ENCODE data around the gene VASP. TPM values are rescaled to one million over a fixed set of nuclear protein-coding genes. Genes with fewer than 3 reads are reported as not detected.
A peak's percentile ranks its signal among the peaks of the same experiment; 100 is the strongest.

Gene VASP
- 248 and 269 TPM in 2 replicates for total RNA-seq (2014; rRNA removed; shearing (Covaris generic))
- 111 and 186 TPM in 2 replicates for polyA plus RNA-seq (2015; cell fraction: cytosol; rRNA removed)
- polyA plus RNA-seq (2015; cell fraction: nucleus; rRNA removed), result 87.4 and 204 TPM in 2 replicates

- peak; percentile 89 for DNase-seq (ENCODE audit: low read depth)
Measured at GRCh38 chr19:45506989-45507871, at the start of gene VASP. Gene VASP, plus strand, starts transcription at chr19:45507479. Its CDS starts 293 bp downstream, at chr19:45507772.

GRCh38 chr19:45457776-45458175 is 49.5 kb upstream of the VASP start:
- no peak for DNase-seq (ENCODE audit: low read depth)

GRCh38 chr19:45460807-45461347 is 46.4 kb upstream of the VASP start:
- no peak for DNase-seq (ENCODE audit: low read depth)

GRCh38 chr19:45462174-45462573 is 45.1 kb upstream of the VASP start:
- DNase-seq (ENCODE audit: low read depth), result no peak

- DNase-seq (ENCODE audit: low read depth), result no peak
Measured at GRCh38 chr19:45463241-45463640, 44.0 kb upstream of the VASP start.

- no peak for DNase-seq (ENCODE audit: low read depth)
Measured at GRCh38 chr19:45464274-45464673, 43.0 kb upstream of the VASP start.

GRCh38 chr19:45464852-45465441 is 42.3 kb upstream of the VASP start:
- DNase-seq (ENCODE audit: low read depth), result no peak

- DNase-seq (ENCODE audit: low read depth), result no peak
Measured at GRCh38 chr19:45467115-45467455, 40.2 kb upstream of the VASP start.

- peak; percentile 75 for DNase-seq (ENCODE audit: low read depth)
Measured at GRCh38 chr19:45467456-45468158, 39.7 kb upstream of the VASP start, which contains the start of gene FOSB. Gene FOSB, plus strand, starts transcription at chr19:45467996. Its CDS starts 591 bp downstream, at chr19:45468587.

GRCh38 chr19:45468159-45468651 is 39.1 kb upstream of the VASP start:
- no peak for DNase-seq (ENCODE audit: low read depth)

- no peak for DNase-seq (ENCODE audit: low read depth)
Measured at GRCh38 chr19:45468803-45469131, 38.5 kb upstream of the VASP start.

- DNase-seq (ENCODE audit: low read depth), result peak; percentile 93
Measured at GRCh38 chr19:45469132-45469944, 37.9 kb upstream of the VASP start.

- peak; percentile 62 for DNase-seq (ENCODE audit: low read depth)
Measured at GRCh38 chr19:45469945-45470761, 37.1 kb upstream of the VASP start.

- DNase-seq (ENCODE audit: low read depth), result no peak
Measured at GRCh38 chr19:45470762-45471081, 36.6 kb upstream of the VASP start.

GRCh38 chr19:45471111-45471930 is 36.0 kb upstream of the VASP start:
- DNase-seq (ENCODE audit: low read depth), result no peak

GRCh38 chr19:45471931-45472562 is 35.2 kb upstream of the VASP start:
- DNase-seq (ENCODE audit: low read depth), result no peak

- DNase-seq (ENCODE audit: low read depth), result no peak
Measured at GRCh38 chr19:45472563-45473366, 34.5 kb upstream of the VASP start.

GRCh38 chr19:45473367-45473681 is 34.0 kb upstream of the VASP start:
- DNase-seq (ENCODE audit: low read depth), result no peak
